GM19324 (cell line): ENCODE data around the gene CEP44.
"Not testable (repeated sequence)": the region's sequence is repeated elsewhere in the genome, so short reads cannot be mapped to it uniquely, and the experiment has no call there.

ENCODE experiments used
- ATAC-seq: cut with Tn5 transposase; IDR thresholded peaks from one replicate; pipeline ENCODE4 v1.9.1; 2021; ENCODE audit warnings: mild to moderate bottlenecking, moderate library complexity; ENCODE audit not compliant: unreplicated experiment, low FRiP score

Gene CEP44

GRCh38 chr4:174380206-174380605 lies 96.5 kb downstream of the CEP44 start:
- not testable (repeated sequence) for ATAC-seq

DNA sequence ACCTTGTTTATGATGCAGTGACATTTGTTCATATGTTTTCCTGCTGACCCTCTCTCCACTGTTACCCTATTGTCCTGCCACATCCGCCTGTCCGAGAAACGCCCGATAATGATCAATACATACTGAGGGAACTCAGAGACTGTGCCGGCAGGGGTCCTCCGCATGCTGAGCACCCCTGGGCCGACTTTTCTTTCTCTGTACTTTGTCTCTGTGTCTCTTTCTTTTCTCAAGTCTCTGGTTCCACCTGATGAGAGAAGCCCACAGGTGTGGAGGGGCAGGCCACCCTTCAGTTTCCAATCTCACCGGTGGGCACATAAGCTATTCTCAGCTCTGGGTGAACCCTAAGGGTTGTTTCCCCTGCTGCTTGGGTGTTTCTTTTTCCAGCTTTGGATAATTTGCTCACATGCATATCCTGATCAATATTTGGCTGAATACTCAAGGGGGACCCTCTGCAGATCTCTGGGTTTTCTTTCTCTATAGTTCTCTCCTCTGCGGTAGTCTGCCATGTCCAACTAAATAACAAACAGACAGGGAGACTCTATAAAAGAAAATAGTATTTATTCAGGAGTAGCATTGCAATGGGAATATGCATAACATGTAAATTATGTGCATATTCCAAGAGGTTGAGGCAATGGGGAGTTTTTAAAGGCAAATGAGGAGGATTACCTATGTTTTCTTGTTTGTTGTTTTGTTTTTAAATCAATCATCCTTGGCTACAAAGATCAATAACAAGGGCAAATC lies 97.2 kb downstream of the CEP44 start:
- ATAC-seq = no peak

GRCh38 chr4:174381440-174381800 lies 97.7 kb downstream of the CEP44 start:
- ATAC-seq = no peak
